ENCODE data around the gene AHI1.
"Not testable (repeated sequence)": the region's sequence is repeated elsewhere in the genome, so short reads cannot be mapped to it uniquely, and the experiment has no call there.

AHI1 gene

DNA sequence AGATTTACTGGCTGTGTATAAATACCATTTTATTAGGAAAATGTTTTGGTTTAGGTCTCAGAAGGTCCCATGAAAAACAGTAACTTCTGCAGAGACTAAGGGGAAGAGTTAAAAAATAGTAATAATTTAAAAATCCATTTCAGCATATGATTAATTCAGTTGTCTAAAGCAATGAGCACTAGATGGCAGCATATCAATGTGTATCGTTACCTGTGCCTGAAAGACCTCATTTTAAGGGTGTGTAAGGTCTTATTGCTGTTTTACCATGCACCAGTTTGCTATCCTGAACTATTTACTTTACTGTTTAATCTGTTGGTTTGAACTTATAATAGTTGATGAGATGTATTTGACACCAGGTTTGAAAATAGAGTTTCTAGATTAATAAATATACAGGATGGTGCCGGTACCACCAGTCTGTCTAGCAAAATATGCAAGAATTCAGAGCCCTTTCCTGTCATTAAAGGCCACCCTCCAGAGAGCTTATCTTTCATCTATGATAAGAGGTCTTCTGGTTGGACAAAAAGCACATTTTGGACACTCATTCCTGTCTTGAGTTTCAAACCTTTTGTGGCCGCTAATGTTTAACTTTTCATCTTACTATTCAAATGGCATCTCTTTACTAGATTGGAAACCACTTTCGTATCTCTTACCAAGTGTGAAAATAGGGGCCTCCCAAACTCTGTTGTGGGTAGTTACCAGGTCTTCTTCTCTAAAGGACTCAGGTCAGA is 8.9 kb upstream of the AHI1 start:
- DNase-seq (ENCODE audit: low read depth in 2 of 3, low spot score in 2 of 3): no peak

DNA sequence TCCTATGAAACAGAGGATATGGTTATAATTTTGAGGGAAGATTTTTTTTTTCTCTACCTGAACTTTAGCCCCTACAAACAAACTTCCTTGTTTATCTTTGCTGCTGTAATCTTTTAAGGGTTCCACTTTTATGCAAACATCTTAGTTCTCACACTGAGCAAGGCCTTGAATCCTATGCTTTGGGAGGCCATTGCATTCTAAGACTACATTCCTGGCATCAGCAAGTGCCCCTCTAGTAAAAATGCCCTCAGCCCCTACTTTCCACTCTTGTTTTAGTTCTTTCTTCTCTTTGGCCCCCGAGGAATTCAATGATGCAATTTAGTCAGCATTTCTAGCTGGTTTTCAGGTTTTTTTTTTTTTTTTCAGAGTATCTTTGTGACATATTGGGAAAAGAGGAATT is 8.1 kb upstream of the AHI1 start:
- no peak for DNase-seq (ENCODE audit: low read depth in 2 of 3, low spot score in 2 of 3)

DNA sequence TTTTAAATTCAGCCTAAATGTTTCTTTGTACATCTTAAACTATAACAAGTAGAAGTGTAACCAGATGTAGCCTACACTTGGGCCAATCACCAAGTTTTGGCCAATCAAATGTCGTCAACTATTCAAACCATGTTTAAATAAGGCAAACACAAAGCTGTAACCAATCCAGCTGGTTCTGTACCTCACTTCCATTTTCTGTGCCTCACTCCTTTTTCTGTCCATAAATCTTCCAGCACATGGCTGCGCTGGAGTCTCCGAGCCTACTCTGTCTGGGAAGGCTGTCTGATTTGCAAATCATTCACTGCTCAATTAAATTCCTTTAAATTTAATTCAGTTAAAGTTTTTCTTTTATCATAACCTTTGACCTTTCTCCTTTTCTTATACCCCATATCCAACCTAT is 7.7 kb upstream of the AHI1 start:
- DNase-seq (ENCODE audit: low read depth in 2 of 3, low spot score in 2 of 3): no peak

DNA sequence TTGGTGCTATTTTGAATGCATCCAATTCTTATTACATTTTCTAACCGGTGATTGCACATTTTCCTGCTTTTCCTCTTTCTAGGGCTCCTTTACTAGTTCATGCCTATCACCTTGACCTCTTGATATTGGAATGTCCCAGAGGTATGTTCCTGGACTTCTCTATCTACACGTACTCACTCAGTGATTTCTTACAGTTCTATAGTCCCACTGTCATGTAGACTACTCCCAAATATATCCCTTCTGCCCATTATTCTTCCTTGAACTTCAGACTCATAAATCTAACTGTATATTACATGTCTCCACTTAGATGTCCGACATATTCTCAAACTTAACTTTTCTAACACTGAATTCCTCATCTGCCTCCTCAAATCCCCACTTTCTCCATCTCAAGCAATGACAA is 7.2 kb upstream of the AHI1 start:
- DNase-seq (ENCODE audit: low read depth in 2 of 3, low spot score in 2 of 3): no peak

DNA sequence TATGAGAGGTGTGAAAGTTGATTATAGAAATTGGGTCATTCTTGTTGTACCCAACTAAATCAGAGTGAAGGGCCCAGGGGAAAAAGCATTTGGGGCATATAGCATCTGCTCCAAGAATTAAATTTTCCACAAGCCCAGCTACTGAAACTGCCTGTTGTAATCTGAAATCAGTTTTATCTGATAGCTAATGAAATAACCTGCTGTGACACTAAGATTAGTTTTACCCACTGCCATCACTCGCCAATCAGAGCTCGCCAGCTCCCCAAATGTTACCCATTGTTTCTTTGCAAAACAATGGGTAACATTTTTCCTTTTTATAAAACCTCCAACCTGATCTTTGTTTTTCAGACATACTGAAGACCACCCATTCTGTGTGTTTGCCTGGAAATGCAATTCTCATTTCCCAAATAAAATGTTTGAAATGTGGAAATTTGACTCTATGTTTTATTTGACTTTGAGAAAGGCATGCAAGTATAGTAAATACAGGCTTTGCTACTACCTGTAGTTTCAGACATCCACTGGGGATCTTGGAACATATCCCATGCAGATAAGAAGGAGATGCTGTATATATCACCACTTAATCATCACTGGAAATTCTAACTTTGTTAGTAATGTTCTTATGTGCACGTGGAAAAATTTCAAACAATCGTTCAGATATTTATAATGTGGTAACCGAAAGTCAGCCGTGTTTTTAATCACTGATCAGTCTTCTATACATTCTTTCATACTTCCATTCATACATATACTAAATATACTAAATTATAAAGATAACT is 6.3 kb upstream of the AHI1 start:
- DNase-seq (ENCODE audit: low read depth in 2 of 3, low spot score in 2 of 3): no peak

DNA sequence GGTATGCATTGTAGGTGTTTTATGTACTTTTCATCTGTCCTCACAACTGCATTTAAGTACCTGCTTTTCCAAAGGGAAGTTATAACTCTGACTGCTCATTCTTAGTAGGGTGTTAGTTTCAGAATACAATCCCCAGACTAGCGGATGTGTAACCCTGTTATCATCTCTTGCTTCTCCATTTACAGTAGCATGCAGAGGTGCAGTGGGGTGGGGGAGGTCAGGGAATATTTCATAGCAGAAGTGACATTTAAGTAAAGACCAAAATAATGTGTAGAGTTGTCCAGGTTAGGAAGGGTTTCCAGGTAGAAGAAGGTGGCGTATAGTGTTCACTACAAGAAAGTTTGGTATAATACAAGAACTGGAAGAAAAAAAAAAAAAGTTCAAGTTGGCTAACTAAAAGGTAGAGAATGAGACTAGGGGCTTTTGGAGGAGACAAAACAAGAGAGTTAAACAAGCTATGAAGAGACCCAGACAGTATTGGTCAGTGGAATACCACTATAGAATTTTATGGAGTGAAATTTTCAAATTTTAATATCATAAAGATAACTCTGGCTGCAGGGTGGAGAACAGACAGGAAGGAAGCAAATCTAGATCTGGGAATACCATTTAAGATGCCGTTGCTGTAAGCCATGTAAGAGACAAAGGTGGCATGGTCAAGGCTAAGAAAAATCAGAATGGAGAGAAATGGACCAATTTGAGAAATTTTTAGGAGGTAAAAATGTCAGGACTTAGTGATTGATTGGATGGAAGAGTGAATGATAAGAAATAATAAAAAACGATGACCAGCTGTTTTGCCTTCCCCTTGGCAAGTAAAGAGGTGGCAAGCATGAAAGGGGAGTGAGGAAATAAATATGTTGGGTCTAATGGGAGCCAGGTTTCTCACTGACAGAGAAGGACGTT is 2.2 kb upstream of the AHI1 start:
- no peak for DNase-seq (ENCODE audit: low read depth in 2 of 3, low spot score in 2 of 3)

DNA sequence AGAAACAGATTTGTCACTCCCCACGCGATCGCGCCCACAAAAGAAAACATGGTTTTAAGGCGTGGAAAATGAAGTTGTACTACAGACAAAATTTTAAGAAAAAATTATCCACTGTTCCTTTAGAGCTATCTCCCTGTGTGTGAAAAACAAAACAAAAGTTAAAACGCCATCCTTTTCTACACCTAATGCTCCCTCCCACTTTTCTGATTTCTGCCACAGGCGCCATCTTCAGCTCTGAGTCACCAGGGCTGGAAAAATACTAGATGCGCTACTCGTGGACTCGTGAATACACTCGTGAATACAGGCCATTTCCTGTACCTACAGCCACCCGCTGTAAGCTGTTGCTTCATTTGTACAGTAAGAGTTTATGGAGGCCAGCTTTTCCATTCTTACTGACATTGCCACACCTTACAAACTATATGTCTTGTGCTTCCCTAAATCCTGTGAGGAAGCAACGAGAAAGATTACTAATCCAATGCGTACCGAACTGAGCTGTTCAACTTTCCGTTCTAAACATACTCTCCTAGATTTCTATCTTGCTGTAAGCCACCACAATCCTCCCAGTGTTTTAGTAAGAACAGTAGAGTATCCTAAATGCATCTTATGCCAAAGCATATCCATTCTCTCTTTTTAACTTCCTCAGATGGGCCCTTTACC is 773 bp upstream of the AHI1 start:
- peak; percentile 15 to 38 (median 17) for DNase-seq (ENCODE audit: low read depth in 2 of 3, low spot score in 2 of 3)

DNA sequence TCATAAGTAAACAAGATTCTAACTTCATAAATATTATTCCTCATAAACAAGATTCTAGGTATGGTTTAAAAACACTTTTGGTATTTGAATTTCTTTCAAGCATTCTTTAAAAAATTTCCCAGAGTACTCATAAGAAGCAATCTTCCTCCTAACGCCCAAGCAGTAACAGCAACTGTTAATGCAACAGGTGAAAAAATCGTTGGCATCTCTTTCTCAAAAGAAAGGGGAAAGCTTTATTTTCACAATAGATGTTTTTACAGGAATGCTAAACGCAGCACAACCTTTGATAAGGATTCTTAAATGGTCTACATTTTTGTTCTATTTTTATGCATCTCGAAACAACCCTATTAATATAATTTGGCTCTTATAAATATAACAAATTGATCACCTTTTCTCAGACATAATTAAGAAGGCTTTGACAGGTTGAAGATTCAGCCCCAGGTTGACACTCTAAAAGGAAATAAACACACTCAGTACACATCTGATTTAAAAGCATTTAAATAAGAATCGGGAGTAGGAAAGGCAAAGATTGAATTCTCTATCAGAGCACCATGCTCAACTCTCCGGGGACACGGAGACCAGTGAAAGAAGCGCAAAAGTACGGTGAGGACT is 634 bp downstream of the AHI1 start:
- no peak for DNase-seq (ENCODE audit: low read depth in 2 of 3, low spot score in 2 of 3)

DNA sequence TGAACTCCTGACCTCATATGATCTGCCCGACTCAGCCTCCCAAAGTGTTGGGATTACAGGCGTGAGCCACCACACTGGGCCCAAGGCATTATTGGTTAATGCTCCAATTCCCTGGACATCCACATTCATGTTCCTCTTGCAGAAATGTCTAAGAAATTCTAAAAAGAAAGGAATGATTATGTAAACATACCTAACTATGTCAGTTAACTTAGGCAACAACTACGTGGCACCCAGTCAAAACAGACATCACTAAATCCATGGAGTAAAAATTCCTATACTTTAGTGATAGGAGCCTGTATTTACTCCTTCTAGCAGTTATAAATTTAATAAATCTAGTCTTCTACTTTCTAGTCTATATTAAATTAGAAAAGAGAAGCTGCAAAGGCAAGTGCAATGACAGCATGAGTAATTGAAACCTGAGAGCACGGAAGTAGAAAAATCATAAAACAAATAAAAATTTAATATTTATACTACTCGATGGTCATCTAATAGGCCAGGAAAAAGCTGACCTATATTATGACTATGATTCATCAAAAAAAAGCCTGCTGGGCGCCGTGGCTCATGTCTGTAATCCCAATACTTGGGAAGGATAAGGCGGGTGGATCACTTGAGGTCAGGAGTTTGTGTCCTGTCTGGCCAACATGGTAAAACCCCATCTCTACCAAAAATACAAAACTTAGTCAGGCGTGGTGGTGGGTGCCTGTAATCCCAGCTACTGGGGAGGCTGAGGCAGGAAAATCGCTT is 4.2 kb downstream of the AHI1 start:
- no peak for DNase-seq (ENCODE audit: low read depth in 2 of 3, low spot score in 2 of 3)

DNA sequence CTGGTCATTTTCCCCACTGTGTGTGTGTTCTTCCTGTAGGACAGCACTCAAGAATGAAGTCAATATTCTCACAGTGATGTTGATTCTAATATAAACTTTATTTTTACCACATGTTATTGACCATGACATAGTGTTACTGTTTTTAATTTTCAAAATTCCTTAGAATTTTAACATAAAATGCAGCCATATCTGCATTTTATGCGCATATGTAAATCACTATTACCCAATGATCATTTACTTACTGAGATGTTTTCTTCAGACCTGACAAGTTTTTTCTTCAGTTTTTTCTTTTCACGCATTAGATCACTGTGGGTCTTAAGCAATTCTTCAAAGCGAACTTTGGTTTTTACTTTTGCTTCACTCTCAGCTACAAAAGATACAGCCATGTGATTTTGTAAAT is 7.2 kb downstream of the AHI1 start:
- DNase-seq (ENCODE audit: low read depth in 2 of 3, low spot score in 2 of 3): no peak

DNA sequence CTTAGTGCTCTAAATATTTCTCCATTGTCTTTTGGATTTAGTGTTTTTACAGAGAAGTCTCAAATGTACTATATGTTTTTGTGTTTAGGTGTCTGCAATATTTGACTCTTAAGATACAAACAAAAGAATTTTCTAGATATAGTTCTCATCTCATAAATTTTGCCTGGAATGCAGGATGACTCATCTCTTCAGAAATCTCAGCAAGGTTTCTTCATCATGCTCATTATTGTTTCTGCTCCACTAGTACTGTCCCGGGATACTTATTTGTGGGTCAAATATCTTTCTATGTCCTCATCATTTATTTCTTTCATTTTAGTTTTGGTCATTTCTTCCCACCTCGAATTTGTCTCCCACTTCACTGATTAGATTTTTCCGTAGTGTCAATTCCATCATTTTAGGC is 9.5 kb downstream of the AHI1 start:
- no peak for DNase-seq (ENCODE audit: low read depth in 2 of 3, low spot score in 2 of 3)

DNA sequence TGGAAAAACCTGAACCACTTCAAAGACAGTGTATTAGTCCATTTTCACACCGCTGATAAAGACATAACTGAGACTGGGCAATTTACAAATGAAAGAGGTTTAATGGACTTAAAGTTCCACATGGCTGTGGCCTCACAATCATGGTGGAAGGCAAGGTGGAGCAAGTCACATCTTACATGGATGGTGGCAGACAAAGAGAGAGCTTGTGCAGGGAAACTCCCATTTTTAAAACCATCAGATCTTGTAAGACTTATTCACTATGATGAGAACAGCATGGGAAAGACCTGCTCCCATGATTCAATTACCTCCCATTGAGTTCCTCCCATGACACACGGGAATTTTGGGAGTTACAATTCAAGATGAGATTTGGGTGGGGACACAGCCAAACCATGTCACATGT is 13.6 kb downstream of the AHI1 start:
- DNase-seq (ENCODE audit: low read depth in 2 of 3, low spot score in 2 of 3): not testable (repeated sequence)

DNA sequence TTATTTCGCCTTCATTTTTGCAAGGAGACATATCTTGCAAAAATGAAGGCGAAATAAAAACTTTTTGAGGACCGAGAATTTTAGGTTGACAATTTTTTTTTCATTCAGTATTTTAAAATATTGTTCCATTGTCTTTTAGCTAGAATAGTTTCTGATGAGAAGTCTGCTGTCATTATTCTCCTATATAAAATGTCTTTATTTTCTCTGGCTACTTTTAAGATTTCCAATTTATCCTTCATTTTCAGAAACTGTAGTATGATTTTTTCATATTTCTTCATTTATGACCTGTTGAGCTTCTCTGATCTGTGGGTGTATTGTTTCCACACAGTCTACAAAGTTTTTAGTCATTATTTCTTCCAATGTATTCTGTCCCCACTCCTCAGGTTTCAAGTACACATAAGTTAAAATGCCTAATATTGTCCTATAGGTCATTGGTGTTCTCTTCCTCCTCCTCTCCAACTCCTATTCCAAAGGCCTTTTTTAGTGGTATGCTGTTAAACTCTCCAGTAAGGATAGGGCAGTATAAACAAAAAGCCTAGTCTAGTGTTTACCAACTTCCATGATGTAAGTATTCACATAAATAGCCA is 15.7 kb downstream of the AHI1 start:
- no peak for DNase-seq (ENCODE audit: low read depth in 2 of 3, low spot score in 2 of 3)

DNA sequence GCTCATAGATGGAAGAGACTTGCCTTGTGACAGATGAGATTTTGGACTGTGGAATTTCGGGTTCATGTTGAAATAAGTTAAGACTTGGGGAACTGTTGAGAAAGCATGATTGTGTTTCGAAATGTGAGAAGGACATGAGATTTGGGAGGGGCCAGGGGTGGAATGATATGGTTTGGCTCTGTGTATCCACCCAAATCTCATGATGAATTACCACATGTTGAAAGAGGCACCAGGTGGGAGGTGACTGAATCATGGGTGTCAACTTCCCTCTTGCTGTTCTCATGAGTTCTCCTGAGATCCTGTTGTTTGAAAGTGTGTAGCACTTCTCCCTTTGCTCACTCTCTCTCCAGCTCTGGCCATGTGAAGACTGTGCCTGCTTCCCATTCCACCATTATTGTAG is 17.9 kb downstream of the AHI1 start:
- no peak for DNase-seq (ENCODE audit: low read depth in 2 of 3, low spot score in 2 of 3)

DNA sequence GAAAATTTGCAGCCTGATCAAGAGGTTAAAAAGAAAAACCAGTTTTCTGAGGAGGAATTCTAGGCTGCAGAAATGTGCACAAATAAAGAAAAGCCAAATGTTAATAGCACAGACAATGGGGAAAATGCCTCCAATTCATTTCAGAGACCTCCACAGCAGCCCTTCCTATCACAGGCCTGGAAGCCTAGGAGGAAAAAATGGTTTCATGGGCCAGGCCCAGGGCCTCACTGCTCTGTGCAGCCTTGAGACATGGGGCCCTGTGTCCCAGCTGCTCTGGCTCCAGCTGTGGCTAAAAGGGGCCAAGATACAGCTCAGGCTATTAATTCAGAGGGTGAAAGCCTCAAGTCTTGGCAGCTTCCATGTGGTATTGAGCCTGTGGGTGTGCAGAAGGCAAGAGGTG is 18.9 kb downstream of the AHI1 start:
- no peak for DNase-seq (ENCODE audit: low read depth in 2 of 3, low spot score in 2 of 3)

DNA sequence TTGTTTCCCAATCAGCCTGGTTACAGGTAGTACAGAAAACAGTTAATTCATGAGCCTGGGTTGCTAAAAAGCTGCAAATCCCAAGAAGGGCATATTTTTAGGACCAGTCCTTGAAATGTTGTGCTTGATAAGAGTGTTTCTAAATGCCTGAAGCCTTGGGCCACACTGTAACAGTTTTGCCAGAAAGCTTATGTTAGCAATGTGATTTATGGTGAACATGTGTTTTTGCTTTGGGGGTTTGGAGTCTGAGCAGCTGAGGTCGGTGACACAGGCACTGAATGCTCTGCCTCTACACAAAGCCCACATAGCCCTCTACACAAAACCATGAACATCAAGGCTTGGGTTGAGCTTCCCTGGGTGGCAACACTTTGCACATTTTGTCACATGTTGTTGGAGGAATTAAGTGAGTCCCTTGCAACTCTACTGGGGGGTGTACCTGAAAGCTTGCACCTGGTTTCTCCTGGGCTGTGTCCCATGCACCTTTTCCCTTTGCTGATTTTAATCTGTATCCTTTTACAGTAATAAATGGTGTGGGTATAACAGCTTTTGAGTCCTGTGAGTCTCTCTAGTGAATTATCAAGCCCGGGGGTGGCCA is 22.2 kb downstream of the AHI1 start:
- DNase-seq (ENCODE audit: low read depth in 2 of 3, low spot score in 2 of 3): no peak

DNA sequence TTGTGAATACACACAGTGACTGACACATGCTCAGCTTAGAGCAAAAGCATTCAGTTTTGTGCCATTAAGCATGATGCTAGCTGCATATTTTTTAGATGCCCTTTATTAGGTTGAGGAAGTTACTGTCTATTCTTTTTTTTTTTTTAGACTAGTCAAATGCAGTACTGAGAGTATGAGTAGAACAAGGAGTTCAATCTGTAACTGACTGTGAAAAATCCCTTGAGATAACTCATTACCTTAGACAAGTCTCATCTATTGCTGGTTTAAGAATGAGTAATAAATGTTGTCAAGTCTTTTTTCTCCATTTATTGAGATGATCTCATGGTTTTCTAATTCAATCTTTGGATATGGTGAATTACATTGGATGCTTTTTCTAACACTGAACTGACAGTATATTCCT is 23.2 kb downstream of the AHI1 start:
- no peak for DNase-seq (ENCODE audit: low read depth in 2 of 3, low spot score in 2 of 3)

DNA sequence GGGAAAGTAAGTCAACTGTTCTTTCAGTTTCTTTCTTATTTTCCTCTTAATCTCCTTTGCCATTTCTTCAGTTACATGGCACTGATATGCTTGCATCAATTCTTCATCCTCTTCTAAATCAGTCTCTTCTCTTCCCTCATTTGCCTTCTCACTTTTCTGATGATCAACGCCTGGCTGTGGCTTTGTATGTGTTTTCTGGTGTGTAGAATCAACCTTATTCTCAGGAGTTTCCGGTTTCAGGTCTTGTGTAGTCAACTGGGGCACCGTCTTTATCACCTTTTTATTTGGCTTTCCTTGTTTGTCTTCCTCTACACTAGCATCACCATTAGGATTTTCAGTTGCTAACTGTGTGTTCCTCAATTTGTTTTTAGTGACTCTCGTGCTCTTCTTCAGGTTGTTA is 31.6 kb downstream of the AHI1 start:
- no peak for DNase-seq (ENCODE audit: low read depth in 2 of 3, low spot score in 2 of 3)

DNA sequence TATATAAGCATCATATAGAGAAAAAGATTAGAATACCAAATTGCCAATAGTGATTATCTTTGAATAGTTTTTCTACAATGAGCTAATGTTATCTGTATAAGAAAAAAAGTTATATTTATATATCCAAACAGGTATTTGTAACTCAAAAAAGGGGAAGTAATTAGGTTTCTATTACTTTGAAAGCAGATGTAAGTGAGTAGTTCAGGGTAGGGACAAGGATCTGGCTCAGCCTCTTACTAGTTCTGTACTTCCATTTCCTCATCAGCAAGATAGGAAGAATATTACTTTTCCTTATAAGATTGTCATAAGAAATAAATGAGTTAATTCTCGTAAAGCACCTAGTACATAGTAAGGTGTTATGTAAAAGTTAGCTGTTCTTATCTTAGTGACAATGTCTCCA is 32.2 kb downstream of the AHI1 start:
- no peak for DNase-seq (ENCODE audit: low read depth in 2 of 3, low spot score in 2 of 3)

All from activated CD8-positive, alpha-beta memory T cell treated with anti-CD3 and anti-CD28 coated beads for 48 hours (primary cell).